Right renal cortex interstitium (tissue), 3 donors: ENCODE measurements around the gene MRC2. TPM values are rescaled to one million over a fixed set of nuclear protein-coding genes. Genes with fewer than 3 reads are reported as not detected.
"Not testable (repeated sequence)": the region's sequence is repeated elsewhere in the genome, so short reads cannot be mapped to it uniquely, and the experiment has no call there.

ENCODE experiments used
- DNase-seq, 3 donors: peaks; one replicate each; pipeline ENCODE4 v3.0.0-alpha.2; 2013; ENCODE audit warnings: low read depth in 3 of 3, low spot score in 2 of 3
- polyA plus RNA-seq, 3 donors: library from polyadenylated mRNA; unstranded; fragments of 120-200 nt; gene quantifications; one replicate each; pipeline ENCODE4 v1.2.1, GENCODE V29; 2013; ENCODE audit not compliant: insufficient read length in 3 of 3

MRC2 gene
- polyA plus RNA-seq, 3 donors, result 52.0 to 56.7 (median 55.8) TPM

DNA sequence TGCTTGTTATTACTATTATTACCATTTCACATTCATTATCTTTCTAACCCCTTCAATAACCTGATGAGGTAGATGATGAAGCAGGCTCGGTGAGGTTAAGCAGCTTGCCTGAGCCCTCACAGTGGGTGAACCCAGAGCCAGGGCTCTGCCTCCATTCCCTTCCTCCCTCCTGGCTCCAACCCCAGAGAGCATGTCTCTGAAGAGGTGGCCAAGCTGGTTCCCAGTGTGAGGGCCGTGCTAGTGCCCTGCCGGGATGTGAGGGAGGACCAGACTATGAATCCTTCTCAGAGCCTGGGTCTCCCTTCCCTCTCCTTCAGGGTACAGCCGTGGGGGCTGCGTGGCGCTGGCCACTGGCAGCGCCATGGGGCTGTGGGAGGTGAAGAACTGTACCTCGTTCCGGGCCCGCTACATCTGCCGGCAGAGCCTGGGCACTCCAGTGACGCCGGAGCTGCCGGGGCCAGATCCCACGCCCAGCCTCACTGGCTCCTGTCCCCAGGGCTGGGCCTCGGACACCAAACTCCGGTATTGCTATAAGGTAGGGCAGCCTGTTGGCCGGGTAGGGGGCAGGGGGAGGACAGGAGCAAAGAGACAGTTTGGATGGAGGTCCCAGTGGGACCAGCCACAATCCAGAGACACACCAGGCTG is 49.6 kb downstream of the MRC2 start:
- DNase-seq, result no peak

DNA sequence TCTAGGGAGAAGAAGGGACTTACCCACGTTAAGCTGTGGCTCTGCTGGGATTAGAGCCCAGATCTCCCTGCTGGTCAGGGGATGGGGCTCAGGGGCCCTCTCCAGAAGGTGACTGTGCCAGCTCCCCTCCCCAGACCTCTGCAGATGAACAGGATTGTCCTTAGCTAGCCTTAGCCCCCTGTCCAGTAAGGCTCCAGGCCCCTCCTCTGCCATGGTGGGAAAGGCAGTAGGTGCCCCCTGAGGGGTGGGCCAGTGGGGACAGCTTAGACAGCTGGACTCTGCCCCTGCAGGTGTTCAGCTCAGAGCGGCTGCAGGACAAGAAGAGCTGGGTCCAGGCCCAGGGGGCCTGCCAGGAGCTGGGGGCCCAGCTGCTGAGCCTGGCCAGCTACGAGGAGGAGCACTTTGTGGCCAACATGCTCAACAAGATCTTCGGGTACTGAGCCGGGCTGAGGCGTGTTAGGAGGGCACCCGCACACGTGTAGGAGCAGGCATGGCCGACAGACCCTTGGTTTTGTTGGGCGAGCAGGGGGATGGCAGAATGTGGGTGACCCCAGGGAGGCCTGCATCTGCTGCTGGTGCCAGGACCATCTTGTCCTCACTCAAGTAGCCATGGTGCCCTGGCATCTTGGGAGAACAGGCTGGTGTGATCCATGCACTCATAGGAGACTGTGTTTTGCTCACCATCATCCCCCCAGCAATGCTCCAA is 50.9 kb downstream of the MRC2 start:
- DNase-seq, result no peak

GRCh38 chr17:62679866-62680377 is 52.5 kb downstream of the MRC2 start:
- no peak for DNase-seq

DNA sequence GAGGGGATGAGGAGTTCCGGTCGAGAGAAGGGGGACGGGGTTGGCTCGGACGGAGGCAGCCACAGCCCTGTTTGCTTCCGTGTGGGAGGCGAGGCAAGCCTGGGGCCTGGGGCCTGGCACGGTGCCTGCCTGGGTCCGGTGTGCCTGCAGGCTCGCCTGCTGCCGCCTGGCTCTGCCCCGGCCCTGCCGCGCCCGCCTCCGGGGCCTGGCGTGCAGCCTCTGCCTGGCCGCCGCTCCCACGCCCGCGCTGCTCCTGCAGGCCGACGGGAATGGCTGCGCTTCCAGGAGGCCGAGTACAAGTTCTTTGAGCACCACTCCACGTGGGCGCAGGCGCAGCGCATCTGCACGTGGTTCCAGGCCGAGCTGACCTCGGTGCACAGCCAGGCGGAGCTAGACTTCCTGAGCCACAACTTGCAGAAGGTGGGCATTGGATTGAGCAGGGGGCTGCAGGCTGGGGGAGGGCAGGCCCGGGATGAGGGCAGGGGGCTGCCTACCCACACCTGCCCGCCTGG is 53.1 kb downstream of the MRC2 start:
- no peak for DNase-seq

DNA sequence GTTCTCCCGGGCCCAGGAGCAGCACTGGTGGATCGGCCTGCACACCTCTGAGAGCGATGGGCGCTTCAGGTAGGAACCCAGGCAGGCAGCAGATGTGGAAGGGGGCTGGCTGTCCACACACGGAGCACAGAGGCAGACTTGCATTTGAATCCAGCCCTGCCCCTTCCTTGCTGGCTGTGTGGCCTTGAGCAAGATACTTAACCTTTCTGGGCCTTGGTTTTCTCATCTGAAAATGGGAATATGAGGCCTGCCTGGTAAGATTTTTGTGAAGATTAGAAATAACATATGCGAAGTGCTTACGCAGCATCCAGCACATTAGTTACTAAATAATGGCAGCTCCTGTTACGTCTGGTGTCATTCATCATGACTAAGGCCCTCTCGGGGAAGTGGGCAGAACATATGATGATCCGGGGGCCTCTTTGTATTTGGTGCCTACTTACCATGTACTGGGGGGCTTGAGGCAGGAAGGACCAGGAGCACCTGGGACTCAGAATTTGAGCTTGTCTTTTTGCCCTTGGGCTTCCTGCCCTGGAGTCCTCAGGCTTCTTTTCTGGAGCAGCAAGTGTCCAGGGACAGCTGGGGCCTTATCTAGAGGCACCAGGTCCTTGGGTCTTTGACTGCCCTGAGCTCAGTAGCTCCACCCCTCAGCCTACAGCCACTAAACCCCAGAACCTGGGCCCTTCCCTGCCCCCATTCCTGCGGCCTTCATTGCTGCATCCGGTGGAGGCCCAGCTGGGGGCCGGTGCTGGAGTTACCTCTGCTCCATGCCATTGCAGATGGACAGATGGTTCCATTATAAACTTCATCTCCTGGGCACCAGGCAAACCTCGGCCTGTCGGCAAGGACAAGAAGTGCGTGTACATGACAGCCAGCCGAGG is 53.8 kb downstream of the MRC2 start:
- DNase-seq, result no peak

GRCh38 chr17:62681939-62682381 is 54.5 kb downstream of the MRC2 start:
- DNase-seq, result no peak

DNA sequence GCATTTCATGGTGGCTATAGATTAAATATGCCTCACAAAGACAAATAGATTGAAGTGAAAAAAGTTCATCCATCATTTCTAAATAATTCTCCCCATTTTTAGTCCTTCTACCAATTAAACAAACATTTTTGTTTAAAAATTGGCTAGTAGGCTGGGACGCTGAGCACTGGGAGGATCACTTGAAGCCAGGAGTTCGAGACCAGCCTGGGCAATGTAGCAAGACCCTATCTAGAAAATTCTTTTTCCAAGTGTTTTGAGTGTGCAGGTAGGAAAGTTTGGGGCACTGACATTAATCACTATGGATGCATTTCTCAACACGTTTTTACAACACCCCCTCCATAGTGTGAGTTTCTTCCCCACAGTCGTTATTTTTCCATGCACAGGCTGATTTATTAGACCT is 56.7 kb downstream of the MRC2 start:
- DNase-seq, result no peak

DNA sequence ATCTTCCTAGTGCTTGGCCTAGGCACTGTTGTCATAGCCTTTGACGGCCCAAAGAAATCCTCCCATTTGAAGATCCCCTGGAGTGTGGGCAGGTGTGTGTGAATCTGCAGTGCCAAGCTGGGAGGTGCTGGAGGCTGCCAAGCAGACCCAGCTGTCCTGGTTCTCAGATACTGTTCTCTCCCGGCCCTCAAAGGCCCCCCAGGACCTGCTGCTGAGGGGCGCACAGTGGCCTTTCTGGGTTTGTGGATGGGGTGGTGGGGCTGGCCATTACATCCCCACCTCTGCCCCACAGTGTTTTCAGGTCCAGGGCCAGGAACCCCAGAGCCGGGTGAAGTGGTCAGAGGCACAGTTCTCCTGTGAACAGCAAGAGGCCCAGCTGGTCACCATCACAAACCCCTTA is 60.5 kb downstream of the MRC2 start:
- no peak for DNase-seq

DNA sequence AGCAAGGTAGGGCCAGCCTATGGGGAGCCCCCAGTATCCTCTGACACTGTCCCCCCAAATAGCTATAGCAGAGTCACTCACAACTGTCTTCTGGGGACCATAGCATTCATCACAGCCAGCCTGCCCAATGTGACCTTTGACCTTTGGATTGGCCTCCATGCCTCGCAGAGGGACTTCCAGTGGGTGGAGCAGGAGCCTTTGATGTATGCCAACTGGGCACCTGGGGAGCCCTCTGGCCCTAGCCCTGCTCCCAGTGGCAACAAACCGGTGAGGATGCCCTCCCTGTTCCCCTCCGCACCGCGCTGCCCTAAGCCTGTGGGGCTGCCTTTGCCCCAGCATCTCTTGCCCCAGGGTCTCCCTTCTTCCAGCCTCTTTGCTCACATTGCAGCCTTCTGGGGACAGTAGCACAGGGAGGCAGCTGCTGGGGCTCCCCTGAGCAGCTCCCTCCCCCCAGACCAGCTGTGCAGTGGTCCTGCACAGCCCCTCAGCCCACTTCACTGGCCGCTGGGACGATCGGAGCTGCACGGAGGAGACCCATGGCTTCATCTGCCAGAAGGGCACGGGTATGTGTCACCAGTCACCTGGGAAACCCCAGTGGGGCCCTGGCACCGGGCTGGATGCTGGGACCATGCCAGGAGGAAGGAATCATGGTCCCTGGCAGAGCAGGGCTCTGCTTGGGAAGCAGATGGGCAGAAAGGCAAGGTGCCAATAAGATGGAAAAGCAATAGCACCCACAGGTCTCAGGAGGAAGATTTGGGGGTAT is 61.1 kb downstream of the MRC2 start:
- DNase-seq, result no peak

DNA sequence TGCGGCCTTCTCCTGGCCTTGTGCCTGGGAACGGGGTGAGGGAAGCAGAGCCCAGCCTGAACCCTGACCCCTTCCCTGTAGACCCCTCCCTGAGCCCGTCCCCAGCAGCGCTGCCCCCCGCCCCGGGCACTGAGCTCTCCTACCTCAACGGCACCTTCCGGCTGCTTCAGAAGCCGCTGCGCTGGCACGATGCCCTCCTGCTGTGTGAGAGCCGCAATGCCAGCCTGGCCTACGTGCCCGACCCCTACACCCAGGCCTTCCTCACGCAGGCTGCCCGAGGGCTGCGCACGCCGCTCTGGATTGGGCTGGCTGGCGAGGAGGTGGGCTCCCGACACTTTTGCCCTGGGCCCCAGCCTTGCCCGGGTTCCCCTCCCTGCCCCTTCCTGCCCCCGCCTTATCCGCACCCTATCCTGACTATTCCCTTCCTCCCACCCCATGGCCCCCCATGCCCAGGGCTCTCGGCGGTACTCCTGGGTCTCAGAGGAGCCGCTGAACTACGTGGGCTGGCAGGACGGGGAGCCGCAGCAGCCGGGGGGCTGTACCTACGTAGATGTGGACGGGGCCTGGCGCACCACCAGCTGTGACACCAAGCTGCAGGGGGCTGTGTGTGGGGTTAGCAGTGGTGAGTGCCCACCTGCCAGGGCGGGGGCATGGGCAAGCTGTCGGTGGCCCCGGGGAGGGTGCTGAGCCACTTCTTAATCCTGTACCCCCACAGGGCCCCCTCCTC is 62.1 kb downstream of the MRC2 start:
- DNase-seq, result no peak

- DNase-seq, result no peak
Measured at GRCh38 chr17:62690168-62690897, 62.9 kb downstream of the MRC2 start.

GRCh38 chr17:62691589-62691915 is 64.1 kb downstream of the MRC2 start:
- not testable (repeated sequence) for DNase-seq

DNA sequence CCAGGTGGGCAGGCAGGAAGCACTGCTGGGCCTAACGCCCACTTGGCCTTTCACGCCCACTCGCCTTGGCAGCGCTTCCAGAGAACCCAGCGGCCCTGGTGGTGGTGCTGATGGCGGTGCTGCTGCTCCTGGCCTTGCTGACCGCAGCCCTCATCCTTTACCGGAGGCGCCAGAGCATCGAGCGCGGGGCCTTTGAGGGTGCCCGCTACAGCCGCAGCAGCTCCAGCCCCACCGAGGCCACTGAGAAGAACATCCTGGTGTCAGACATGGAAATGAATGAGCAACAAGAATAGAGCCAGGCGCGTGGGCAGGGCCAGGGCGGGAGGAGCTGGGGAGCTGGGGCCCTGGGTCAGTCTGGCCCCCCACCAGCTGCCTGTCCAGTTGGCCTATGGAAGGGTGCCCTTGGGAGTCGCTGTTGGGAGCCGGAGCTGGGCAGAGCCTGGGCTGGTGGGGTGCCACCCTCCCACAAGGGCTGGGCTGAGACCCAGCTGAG is 64.7 kb downstream of the MRC2 start:
- no peak for DNase-seq

GRCh38 chr17:62692721-62693431 is 65.4 kb downstream of the MRC2 start:
- DNase-seq, result no peak

GRCh38 chr17:62693616-62694409 is 66.3 kb downstream of the MRC2 start:
- DNase-seq, result no peak

- not testable (repeated sequence) for DNase-seq
Measured at GRCh38 chr17:62695093-62695738, 67.7 kb downstream of the MRC2 start.

DNA sequence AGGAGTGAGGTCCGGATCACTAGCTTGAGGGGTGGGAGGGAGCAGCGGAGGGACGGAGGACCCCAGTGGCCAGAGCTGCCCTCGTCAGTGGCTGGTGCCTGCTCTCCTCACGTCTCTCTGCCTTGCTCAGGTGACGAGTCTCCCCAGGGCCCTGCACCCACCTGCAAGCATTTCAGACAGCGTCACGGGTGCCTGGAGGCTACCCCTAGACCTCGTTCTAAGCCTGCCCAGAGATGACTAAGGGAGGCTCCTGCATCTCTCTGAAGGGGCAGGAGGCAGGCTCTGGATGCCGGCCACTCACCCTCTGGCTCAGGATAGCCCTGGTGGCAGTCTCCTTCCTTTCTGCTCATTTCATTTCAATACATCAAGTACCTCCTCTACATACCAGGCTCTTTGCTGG is 68.8 kb downstream of the MRC2 start:
- DNase-seq, result no peak
